ENCODE measurements around the gene ALDH5A1. TPM values are rescaled to one million over a fixed set of nuclear protein-coding genes. Genes with fewer than 3 reads are reported as not detected.
A peak's percentile ranks its signal among the peaks of the same experiment; 100 is the strongest.

The ALDH5A1 gene
- total and polyA plus RNA-seq, 10 of the 15 experiments (the other 5 are each of a cell fraction or from before 2014, with no cell fraction given) = 2.6 to 13.8 (median 9.3) TPM

DNA sequence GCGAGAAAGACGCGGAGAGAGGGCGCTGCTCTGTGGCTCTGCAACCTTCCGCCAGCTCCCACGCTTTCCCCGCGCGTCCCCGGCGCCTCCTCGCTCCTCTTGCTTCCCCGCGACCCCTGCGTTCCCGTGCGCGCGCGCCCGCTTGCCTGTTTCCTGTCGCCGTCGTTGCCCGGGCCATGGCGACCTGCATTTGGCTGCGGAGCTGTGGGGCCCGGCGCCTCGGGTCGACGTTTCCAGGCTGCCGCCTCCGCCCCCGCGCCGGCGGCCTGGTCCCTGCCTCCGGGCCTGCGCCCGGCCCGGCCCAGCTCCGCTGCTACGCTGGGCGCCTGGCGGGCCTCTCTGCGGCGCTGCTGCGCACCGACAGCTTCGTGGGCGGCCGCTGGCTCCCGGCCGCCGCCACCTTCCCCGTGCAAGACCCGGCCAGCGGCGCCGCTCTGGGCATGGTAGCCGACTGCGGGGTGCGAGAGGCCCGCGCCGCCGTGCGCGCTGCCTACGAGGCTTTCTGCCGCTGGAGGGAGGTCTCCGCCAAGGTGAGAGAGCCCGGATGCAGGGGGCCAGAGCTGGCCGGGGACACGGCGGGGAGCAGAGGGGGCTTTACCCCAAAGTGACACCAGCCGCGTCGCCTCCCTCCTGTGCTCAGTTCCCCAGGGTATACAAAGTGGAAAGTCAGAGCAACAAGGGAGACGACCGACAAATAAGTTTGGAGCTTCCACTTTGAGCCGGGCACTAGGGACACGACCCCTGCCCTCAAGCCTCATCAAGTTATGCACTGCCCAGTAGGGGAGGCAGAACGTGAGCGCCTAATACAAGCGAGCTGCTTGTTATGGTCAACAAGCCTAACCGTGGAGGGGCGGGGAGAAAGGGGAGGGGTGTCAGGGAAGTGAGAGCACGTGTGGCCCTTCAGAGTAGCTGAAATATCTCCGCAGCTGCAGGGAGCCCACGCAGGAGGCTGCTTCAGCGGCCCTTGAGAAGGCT, at the start of gene ALDH5A1 (continued):
- TF ChIP-seq, protein P1, sequence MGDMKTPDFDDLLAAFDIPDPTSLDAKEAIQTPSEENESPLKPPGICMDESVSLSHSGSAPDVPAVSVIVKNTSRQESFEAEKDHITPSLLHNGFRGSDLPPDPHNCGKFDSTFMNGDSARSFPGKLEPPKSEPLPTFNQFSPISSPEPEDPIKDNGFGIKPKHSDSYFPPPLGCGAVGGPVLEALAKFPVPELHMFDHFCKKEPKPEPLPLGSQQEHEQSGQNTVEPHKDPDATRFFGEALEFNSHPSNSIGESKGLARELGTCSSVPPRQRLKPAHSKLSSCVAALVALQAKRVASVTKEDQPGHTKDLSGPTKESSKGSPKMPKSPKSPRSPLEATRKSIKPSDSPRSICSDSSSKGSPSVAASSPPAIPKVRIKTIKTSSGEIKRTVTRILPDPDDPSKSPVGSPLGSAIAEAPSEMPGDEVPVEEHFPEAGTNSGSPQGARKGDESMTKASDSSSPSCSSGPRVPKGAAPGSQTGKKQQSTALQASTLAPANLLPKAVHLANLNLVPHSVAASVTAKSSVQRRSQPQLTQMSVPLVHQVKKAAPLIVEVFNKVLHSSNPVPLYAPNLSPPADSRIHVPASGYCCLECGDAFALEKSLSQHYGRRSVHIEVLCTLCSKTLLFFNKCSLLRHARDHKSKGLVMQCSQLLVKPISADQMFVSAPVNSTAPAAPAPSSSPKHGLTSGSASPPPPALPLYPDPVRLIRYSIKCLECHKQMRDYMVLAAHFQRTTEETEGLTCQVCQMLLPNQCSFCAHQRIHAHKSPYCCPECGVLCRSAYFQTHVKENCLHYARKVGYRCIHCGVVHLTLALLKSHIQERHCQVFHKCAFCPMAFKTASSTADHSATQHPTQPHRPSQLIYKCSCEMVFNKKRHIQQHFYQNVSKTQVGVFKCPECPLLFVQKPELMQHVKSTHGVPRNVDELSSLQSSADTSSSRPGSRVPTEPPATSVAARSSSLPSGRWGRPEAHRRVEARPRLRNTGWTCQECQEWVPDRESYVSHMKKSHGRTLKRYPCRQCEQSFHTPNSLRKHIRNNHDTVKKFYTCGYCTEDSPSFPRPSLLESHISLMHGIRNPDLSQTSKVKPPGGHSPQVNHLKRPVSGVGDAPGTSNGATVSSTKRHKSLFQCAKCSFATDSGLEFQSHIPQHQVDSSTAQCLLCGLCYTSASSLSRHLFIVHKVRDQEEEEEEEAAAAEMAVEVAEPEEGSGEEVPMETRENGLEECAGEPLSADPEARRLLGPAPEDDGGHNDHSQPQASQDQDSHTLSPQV (IDR thresholded peaks at IDR 0.05) = 0 out of 2 replicates have a peak, but pooled peaks have one; percentile 7
- no peak for TF ChIP-seq ZZZ3 (IDR thresholded peaks at IDR 0.05; ENCODE audit: control insufficient read depth, insufficient read length, low read depth)
- TF ChIP-seq ZNF207 (IDR thresholded peaks at IDR 0.05; ENCODE audit: borderline replicate concordance) = peak; percentile 67; the same call in 1 of the 2 replicates
- no peak for TF ChIP-seq WRNIP1 (IDR thresholded peaks at IDR 0.05; ENCODE audit: borderline replicate concordance, low read depth, low read length)
- TF ChIP-seq CHD2 (IDR thresholded peaks at IDR 0.05; ENCODE audit: borderline replicate concordance, low read depth, low read length) = no peak
- TF ChIP-seq NR2C1 (IDR thresholded peaks at IDR 0.05) = no peak
- TF ChIP-seq RFX5 (IDR thresholded peaks at IDR 0.05; ENCODE audit: low read depth, low read length) = 0 out of 2 replicates have a peak, but pooled peaks have one; percentile 10
- TF ChIP-seq, protein P2, sequence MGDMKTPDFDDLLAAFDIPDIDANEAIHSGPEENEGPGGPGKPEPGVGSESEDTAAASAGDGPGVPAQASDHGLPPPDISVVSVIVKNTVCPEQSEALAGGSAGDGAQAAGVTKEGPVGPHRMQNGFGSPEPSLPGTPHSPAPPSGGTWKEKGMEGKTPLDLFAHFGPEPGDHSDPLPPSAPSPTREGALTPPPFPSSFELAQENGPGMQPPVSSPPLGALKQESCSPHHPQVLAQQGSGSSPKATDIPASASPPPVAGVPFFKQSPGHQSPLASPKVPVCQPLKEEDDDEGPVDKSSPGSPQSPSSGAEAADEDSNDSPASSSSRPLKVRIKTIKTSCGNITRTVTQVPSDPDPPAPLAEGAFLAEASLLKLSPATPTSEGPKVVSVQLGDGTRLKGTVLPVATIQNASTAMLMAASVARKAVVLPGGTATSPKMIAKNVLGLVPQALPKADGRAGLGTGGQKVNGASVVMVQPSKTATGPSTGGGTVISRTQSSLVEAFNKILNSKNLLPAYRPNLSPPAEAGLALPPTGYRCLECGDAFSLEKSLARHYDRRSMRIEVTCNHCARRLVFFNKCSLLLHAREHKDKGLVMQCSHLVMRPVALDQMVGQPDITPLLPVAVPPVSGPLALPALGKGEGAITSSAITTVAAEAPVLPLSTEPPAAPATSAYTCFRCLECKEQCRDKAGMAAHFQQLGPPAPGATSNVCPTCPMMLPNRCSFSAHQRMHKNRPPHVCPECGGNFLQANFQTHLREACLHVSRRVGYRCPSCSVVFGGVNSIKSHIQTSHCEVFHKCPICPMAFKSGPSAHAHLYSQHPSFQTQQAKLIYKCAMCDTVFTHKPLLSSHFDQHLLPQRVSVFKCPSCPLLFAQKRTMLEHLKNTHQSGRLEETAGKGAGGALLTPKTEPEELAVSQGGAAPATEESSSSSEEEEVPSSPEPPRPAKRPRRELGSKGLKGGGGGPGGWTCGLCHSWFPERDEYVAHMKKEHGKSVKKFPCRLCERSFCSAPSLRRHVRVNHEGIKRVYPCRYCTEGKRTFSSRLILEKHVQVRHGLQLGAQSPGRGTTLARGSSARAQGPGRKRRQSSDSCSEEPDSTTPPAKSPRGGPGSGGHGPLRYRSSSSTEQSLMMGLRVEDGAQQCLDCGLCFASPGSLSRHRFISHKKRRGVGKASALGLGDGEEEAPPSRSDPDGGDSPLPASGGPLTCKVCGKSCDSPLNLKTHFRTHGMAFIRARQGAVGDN (IDR thresholded peaks at IDR 0.05) = peak; percentile 80
- no peak for TF ChIP-seq JUND (IDR thresholded peaks at IDR 0.05; ENCODE audit: low read depth, low read length)
- no peak for TF ChIP-seq GABPA (IDR thresholded peaks at IDR 0.05; ENCODE audit: low read depth)
- no peak for TF ChIP-seq CHD1 (IDR thresholded peaks at IDR 0.05; ENCODE audit: low read depth, low read length)
- 0 out of 2 replicates have a peak, but pooled peaks have one; percentile 64 for TF ChIP-seq RB1 (IDR thresholded peaks at IDR 0.05; ENCODE audit: borderline replicate concordance)
- TF ChIP-seq, protein P3, sequence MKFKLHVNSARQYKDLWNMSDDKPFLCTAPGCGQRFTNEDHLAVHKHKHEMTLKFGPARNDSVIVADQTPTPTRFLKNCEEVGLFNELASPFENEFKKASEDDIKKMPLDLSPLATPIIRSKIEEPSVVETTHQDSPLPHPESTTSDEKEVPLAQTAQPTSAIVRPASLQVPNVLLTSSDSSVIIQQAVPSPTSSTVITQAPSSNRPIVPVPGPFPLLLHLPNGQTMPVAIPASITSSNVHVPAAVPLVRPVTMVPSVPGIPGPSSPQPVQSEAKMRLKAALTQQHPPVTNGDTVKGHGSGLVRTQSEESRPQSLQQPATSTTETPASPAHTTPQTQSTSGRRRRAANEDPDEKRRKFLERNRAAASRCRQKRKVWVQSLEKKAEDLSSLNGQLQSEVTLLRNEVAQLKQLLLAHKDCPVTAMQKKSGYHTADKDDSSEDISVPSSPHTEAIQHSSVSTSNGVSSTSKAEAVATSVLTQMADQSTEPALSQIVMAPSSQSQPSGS (IDR thresholded peaks at IDR 0.05; ENCODE audit: low read length) = no peak
- TF ChIP-seq ATF7 (IDR thresholded peaks at IDR 0.05; ENCODE audit: low read depth) = no peak
- peak; percentile 67; the same call in 1 of the 2 replicates for TF ChIP-seq YY1 (IDR thresholded peaks at IDR 0.05; ENCODE audit: low read depth, low read length)
- no peak for TF ChIP-seq PAX8 (IDR thresholded peaks at IDR 0.05)
- 0 out of 2 replicates have a peak, but pooled peaks have one; percentile 66 for TF ChIP-seq SMARCA5 (IDR thresholded peaks at IDR 0.05)
- TF ChIP-seq TAF1 (IDR thresholded peaks at IDR 0.05; ENCODE audit: borderline replicate concordance, low read depth, low read length) = peak; percentile 7; the same call in 1 of the 2 replicates
